HL-60 (cell line): ENCODE data around the gene LCN6.
A peak's percentile ranks its signal among the peaks of the same experiment; 100 is the strongest.

Experiments used
- CTCF ChIP-seq: IDR thresholded peaks from one replicate; pipeline ENCODE4 v1.5.1; 2011; ENCODE audit warnings: low read length, control low read depth, inconsistent platforms; ENCODE audit not compliant: insufficient read depth
- POLR2AphosphoS5 ChIP-seq: IDR thresholded peaks from 2 replicates; pipeline ENCODE4 v1.6.1; 2012; ENCODE audit warnings: low read depth
- REST ChIP-seq: IDR thresholded peaks from 2 replicates; pipeline ENCODE4 v1.6.1; 2012; ENCODE audit warnings: low read depth; ENCODE audit not compliant: insufficient replicate concordance

- TF ChIP-seq CTCF (peak; percentile 37), POLR2AphosphoS5 (no peak), REST (no peak)
Observed at GRCh38 chr9:136787690-136788400, 39.5 kb upstream of the LCN6 start.
